Mucosa of descending colon (tissue), 3 donors: ENCODE measurements around the gene KCNK16. TPM values are rescaled to one million over a fixed set of nuclear protein-coding genes. Genes with fewer than 3 reads are reported as not detected.
A peak's percentile ranks its signal among the peaks of the same experiment; 100 is the strongest.

Experiments used
- ATAC-seq: fragments of 200-7000 bp; cut with Tn5 transposase; one replicate; pipeline ENCODE4 v1.9.1; 2020; ENCODE audit warnings: mild to moderate bottlenecking, moderate library complexity
- DNase-seq, 3 donors: peaks; one replicate each; pipeline ENCODE4 v3.0.0-alpha.2; 2020
- H3K36me3 ChIP-seq: fragments of 200-600 bp; one replicate; pipeline ENCODE4 v1.8.0; 2021; ENCODE audit warnings: low read depth, mild to moderate bottlenecking
- H3K4me1 ChIP-seq: fragments of 200-600 bp; one replicate; pipeline ENCODE4 v1.8.0; 2021; ENCODE audit warnings: low read depth, mild to moderate bottlenecking
- H3K4me3 ChIP-seq: fragments of 200-600 bp; one replicate; pipeline ENCODE4 v1.8.0; 2021; ENCODE audit warnings: mild to moderate bottlenecking
- H3K9me3 ChIP-seq: fragments of 200-600 bp; one replicate; pipeline ENCODE4 v1.8.0; 2021; ENCODE audit warnings: mild to moderate bottlenecking
- intact Hi-C, 2 donors: fragments of 100-400 bp; cut with DNase I in 1 of 2; cut with micrococcal nuclease in 1 of 2; formaldehyde crosslinking; loops; one replicate each; pipeline versions ENCODE4 v1.11.0 to v1.11.1; 2022; cut with DNase I, micrococcal nuclease
- total RNA-seq, 3 donors: library from RNA; stranded (reverse); fragmentation: NEBNext Ultra II Directional in 2 of 3; extraction: Animal tissue kit (Norgen Biotek cat#: 25700) in 2 of 3; gene quantifications; one replicate each; pipeline versions ENCODE4 v1.2.1 to v1.2.4, GENCODE V29; 2021 to 2023
- TF ChIP-seq, protein P1 (sequence below): fragments of 200-600 bp; IDR thresholded peaks from one replicate; pipeline ENCODE4 v1.8.0; 2022; ENCODE audit warnings: antibody characterized with exemption, mild to moderate bottlenecking
- donor health status: DM: no; HTN: no; CAD: no; lungs with moderate emphysema.
- donor health status: DM: no; HTN: no; CAD: no.
- donor health status: DM: no; HTN: yes; CAD: no.

The KCNK16 gene
- total RNA-seq, 3 donors from 2014 or later: not detected

DNA sequence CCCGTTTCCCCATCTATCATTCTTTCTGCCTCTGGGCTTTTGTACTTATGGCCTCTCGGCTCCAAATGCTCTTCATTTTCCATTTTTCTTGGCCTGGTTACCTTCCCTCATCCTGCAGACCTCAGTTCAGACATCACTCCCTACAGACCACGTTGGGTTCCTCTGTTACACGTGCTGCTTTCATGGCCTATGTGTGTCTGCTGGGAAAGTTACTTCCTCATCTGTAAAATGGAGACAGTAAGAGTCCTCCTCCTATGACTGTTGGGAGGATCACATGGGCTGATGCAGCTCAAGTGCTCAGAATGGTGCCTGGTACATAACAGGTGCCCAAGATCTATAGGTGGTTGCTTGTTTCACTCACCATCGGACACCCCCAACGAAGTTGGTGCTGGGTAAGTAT, 21.8 kb downstream of the KCNK16 start:
- ATAC-seq (no peak), DNase-seq (no peak)
- Histone ChIP-seq H3K4me1 (no peaks in the 10 kb centered on the region), H3K4me3 (no peak overlapping the region), H3K9me3 (no peaks in the 10 kb centered on the region), H3K36me3 (no peaks in the 10 kb centered on the region)
- intact Hi-C loops: loop anchor here in 1 of 2 donors (10.0 kb wide), 2 partner anchors 326 to 426 kb away; no protein-coding TSS in a partner anchor
- TF ChIP-seq, protein P1, sequence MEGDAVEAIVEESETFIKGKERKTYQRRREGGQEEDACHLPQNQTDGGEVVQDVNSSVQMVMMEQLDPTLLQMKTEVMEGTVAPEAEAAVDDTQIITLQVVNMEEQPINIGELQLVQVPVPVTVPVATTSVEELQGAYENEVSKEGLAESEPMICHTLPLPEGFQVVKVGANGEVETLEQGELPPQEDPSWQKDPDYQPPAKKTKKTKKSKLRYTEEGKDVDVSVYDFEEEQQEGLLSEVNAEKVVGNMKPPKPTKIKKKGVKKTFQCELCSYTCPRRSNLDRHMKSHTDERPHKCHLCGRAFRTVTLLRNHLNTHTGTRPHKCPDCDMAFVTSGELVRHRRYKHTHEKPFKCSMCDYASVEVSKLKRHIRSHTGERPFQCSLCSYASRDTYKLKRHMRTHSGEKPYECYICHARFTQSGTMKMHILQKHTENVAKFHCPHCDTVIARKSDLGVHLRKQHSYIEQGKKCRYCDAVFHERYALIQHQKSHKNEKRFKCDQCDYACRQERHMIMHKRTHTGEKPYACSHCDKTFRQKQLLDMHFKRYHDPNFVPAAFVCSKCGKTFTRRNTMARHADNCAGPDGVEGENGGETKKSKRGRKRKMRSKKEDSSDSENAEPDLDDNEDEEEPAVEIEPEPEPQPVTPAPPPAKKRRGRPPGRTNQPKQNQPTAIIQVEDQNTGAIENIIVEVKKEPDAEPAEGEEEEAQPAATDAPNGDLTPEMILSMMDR: no peak

DNA sequence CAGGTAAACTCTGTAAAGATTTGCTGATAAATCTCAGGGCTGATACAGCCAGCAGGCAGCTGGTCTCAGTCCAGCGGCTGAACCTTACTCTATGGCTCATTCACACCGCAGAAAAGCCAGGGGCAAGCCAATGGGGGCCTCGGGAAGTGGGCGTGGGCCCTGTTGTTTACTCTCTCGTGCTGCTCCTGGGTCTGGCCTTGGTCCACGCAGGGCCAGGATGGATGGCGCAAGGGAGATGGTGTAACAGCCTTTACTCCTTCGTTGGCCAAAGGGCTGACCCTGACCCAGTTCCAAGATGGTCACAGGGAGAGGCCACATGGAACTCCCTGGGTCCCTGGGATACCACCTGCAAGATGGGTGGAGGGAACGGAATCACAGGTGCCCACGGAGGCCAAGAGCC, 24.4 kb downstream of the KCNK16 start:
- ATAC-seq: no peak
- Histone ChIP-seq H3K36me3 (no peaks in the 10 kb centered on the region), H3K9me3 (no peaks in the 10 kb centered on the region), H3K4me3 (no peak overlapping the region), H3K4me1 (no peaks in the 10 kb centered on the region)
- no peak for DNase-seq
- TF ChIP-seq, protein P1: no peak
- intact Hi-C loops: no loop called here

DNA sequence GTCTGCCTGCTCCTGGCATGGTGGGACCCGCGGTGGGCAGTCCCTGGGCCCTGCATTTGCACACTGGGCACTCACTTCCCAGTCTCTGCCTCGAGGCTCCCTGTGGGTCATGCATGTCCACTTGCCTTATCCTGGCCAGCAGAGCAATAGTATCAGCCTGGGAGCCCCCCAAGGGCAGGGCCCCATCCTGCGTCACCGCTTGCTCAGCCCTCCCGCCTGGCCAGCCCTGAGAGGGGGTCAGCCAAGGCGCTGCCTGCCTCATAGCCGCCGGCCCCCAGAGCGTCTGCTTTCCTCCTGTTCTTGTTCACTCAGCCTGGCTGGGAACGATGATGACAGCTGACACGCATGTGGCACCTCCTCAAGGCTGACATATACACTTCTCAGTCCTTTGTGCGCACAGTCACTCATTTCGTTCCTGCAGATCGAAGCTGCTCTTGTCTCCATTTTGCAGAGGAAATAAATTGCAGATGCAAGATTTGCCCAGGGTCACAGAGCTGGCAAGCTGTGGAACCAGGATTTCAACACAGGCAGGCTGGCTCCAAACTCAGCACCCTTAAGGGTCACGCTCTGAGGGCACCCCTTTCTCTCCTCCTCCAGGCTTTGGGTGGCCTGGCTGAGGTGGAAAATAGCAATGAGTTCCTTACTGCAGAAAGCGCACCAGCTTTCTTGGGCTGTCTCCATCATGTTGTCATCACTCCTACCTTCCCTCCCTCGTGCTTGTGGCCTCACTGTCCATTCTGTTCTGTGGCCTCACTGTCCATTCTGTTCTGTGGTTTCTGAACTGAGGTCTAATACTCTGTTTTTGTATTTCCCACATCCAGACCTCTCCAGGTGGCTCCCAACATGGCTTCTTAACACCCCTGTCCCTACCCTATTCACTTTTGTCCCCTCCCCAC, 25.5 kb downstream of the KCNK16 start:
- Histone ChIP-seq H3K4me1 (no peaks in the 10 kb centered on the region), H3K4me3 (no peak overlapping the region), H3K9me3 (no peaks in the 10 kb centered on the region), H3K36me3 (no peaks in the 10 kb centered on the region)
- peak in 1 of 3 donors; percentile 53 for DNase-seq
- TF ChIP-seq, protein P1: no peak
- intact Hi-C loops: no loop called here
- no peak for ATAC-seq

DNA sequence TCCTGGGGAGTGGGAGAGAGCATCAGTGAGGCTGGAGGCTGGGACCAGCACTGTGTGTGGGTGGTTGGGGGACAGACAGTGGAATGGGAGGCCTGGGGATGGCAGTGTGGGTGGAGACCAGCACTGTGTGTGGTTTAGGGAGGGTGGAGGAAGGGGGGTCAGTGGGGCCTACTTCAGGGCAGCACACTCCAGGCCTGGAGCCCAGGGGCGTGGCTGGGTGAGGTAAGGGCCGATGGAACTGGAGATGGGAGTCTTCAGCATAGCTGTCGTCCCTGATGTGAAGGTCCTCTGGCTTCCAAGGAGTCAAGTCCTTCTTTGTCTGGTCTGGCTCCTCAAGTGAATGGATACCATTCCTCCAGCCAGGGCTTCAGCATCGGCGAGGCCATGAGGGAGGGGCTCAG, 26.9 kb downstream of the KCNK16 start:
- Histone ChIP-seq H3K36me3 (no peaks in the 10 kb centered on the region), H3K4me3 (no peak overlapping the region), H3K4me1 (no peaks in the 10 kb centered on the region), H3K9me3 (no peaks in the 10 kb centered on the region)
- intact Hi-C loops: no loop called here
- TF ChIP-seq, protein P1: no peak
- ATAC-seq (peak; percentile 59), DNase-seq (peak in 2 of 3 donors; percentile 31 to 39)

DNA sequence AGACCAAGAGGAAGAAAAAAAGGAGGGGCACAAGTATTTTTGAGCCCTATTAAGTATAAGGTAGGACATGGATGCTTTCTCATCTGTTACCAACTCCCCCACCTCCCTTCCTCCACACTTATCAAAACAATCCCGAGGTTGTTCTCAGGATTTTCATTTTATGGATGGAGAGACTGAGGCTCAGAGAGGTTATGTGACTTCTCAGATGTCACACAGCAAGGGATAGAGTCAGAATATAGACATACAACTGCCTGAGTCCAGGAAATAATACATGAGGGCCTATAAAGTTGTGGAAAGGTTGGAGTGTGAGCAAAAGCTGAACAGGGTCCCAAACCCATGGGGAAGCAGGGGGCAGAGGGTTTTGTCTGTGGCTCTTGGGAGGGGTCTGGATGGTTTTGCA, 27.6 kb downstream of the KCNK16 start:
- TF ChIP-seq, protein P1: no peak
- Histone ChIP-seq H3K9me3 (no peaks in the 10 kb centered on the region), H3K4me1 (no peaks in the 10 kb centered on the region), H3K36me3 (no peaks in the 10 kb centered on the region), H3K4me3 (no peak overlapping the region)
- no peak for ATAC-seq
- no peak for DNase-seq
- intact Hi-C loops: no loop called here
